D341Med (cell line): Measurements from ENCODE around the gene VAV2.
A peak's percentile ranks its signal among the peaks of the same experiment; 100 is the strongest.

Experiments
- DNase-seq: peaks from one replicate; pipeline ENCODE4 v3.0.0; 2012; ENCODE audit warnings: low spot score

VAV2 gene

DNA sequence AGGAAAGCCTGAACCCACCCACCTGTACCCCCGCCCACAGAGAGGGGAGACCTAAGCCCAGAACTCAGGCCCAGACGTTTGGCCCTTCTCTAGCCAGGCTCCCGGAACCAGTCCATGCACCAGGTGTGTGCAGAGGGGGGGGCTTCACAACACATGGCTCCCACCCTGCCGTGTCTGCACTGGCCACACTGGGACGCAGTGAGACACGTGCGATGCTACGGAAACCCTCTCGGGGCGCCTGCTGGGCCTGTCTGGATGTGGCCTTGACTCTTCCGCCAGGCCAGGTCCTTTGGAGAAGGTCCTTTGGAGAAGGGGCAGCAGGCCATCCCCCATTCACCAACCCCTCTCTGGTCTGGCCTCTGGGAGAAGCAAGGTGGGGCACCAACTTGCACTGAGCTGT lies 195.6 kb downstream of the VAV2 start:
- DNase-seq = no peak

DNA sequence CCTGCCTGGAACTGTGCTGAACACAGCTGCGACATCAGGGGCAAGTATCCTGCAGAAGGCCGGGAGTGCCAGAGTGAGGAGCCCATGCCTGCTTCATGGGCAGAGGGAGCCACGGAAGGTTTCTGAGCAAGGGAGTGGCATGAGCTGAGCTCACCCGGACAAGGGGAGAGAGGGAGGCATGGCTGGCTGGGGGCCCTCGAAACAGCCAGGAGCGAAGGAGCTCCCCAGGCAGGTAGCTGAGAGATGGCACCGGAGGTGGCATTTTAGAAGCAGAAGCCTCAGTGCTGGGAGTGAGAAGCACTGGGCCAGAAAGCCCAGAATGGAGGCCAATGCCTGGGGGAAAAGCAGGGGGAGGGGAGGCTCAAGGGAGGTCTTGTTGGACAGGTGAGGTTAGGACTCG lies 197.1 kb downstream of the VAV2 start:
- no peak for DNase-seq

DNA sequence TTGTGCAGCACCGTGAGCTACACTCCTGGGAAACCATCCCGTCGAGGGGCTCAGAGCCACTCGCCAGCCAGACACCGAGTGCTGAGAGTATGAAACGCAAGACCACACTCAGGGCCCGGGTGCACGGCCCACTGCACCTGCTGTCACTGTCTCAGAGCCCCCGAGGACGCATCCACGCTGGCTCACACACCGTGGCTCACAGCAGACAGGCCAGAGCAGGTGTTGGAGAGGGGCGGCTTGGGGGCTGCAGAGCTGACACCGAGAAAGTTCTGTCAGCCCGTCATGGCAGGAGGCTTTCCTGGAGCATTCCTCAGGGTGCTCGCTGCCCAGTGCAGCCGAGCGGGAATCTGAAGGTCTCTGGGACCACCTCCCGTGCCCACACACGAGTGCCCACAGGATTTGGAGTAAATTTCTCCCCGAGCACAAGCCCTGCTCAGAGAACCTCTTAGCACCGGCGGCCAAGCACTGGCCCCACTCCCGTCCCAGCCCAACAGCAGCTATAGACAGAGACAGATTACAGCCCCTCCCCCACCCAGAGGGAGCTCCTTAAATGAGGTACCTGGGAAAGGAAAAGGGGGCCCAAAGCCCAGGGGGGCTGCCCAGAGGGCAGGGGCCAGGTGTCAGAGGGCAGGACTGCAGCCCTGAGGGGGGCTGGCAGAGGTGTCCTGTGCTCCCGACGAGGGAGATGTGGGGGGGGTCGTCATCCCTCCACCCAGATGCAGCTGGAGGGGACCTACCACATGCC lies 197.9 kb downstream of the VAV2 start:
- no peak for DNase-seq

DNA sequence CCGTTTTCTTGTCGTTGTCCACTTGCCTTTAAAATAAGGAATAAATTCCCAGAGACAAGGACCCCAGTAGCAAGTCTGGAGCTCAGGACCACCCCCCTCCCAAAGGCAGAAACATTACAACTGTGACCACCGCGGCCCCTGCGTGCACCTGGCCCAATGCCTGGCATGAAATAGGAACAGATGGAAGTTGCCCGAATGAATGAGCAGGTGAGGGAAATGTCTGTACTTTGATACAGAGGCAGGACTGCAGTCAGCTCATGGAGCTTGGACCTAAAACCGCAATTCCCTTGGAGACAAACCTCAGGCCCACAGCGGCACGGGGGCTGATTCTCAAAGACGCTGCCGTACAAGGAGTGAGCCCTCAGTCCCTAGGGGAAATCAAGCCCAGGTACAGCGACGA lies 198.7 kb downstream of the VAV2 start:
- no peak for DNase-seq

DNA sequence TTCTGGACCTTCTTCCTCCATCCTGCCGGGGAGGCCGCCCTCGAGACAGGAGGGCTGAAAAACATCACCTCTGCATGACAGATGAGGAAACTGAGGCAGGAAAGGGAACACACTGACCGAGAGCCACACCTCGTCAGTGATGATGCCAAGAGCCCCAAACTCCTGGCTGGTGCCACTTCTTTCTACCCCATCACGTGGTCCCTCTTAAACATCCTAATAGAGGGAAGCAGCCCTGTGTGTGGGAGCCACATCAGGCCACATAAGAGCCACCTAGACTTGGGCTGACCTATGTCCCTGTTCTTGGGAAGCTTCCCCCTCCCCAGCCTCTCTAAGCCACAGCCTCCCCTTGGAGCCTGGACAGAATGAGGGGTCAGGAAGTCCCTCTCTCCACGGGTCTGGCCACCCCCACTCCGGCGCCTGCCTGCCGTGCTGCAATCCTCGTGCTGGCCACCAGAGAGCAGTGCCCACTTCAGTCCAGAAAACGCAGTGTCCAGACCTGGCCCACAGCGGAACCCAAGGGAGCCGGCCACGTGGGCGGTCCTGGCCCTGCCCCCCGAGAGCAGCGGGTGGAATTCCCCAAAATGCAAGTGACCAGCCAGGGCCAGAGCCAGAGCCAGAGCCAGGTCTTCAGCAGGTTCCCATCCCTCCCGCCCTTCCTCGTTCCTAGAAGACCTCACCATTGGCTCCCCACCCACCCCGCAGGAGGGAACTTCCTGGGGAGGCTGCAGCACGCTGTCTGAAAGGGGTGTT lies 199.2 kb downstream of the VAV2 start:
- peak; percentile 84 for DNase-seq

DNA sequence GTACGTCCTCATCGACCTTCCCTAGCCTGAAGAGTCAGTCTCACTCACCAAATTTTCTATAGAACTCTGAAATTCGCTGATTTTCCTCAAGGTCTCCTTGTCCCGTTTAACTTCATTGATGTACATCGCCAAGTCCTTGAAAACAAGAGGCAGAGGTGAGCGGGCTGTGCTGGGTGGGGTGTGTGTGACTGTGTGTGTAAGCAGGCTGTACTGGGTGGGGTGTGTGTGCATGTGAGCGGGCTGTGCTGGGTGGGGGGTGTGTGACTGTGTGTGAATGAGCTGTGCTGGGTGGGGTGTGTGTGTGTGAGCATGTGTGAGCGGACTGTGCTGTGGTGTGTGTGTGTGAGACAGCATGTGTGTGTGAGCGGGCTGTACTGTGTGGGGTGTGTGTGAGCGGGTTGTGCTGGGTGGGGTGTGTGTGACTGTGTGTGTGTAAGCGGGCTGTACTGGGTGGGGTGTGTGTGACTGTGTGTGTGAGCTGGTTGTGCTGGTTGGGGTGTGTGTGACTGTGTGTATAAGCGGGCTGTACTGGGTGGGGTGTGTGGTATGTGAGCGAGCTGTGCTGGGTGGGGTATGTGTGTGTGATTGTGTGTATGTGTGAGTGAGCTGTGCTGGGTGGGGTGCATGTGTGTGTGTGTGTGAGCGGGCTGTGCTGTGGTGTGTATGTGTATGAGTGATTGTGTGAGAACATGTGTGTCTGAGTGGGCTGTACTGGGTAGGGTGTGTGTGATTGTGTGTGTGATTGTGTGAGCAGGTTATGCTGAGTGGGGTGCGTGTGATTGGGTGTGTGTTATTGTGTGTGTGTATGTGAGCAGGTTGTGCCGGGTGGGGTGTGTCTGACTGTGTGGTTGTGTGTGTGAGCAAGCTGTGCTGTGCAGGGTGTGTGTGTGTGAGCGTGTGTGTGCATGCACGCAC lies 200.1 kb downstream of the VAV2 start:
- DNase-seq = no peak

DNA sequence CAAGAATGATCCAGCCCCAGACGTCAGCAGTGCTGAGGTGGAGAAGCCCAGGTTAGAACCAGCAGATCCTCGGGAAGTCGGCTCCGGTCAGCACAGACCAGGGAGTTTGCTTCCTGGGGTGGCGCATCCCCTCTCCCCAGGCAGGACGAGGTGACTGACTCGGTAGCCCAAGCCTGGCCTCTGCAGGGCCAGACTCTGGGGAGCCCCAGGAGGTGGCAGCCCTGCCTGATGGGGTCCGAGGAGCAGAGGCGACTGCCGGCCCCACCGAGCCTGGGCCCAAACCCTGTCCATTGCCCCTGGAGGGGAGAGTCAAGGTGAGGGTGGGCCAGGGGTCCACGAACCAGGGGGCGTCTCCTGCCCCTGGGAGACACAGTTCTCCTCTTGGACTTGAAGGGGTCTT lies 201.1 kb downstream of the VAV2 start:
- DNase-seq = no peak

DNA sequence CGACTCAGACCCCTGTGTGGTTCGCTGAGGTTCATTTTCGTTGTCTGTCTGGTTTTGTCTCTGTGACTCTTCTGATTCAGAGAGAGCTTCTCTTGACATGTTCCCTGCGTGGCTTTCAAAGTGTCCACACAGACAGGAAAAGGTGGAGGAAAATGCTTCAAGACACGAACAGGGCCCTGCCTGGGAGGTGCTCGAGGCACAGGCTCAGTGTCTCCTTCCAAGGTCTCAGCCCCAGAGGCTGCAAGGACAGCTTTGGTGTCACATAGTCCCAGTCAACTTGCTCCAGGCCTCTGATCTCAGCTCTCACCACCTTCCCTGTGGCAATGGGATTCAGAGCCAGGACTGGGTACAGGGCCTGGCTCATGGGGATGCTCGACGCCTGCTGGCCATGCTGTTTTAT lies 202.3 kb downstream of the VAV2 start:
- no peak for DNase-seq

DNA sequence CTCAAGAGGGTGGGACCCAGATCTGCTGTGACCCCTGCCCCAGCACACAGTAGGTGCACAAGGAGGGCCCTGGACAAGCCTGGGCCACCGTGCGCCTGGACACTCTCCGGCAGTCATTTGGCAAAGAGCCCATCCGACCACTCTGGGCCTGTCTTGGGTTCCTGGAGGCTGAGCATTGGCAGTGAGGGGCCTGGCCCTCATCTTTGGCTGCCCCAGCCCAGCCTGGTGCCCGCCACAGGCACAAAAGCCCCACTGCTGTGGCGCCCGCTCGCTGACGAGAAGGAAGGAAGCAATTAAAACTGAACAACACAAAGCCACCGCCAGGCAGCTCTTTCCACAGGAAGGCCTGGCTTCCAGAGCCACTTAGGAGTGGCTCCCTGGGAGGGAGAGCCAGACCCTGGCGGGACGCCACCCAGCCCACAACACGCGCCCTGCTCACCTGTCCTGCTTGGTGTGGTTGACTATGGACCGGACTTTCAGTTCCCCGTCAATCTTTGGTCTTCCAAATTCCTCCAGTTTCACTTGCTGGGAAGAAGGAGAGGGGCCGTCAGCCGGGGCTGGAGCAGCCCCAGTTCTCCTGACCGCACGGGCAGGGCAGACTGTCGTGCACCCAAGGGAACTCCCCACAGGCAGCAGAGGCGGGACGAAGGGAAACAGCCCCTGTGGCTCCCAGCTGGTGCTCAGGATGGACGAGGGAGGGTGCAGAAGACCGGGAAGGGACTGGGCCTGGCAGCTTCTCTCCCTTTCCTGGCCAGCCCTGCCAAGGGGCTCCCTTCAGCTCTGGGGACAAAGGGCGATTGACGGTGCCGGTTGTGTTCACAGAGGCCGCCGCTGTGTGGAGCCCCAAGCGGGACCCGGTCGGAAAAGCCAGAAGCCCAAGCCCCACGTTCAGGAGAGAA lies 203.1 kb downstream of the VAV2 start:
- DNase-seq = no peak

DNA sequence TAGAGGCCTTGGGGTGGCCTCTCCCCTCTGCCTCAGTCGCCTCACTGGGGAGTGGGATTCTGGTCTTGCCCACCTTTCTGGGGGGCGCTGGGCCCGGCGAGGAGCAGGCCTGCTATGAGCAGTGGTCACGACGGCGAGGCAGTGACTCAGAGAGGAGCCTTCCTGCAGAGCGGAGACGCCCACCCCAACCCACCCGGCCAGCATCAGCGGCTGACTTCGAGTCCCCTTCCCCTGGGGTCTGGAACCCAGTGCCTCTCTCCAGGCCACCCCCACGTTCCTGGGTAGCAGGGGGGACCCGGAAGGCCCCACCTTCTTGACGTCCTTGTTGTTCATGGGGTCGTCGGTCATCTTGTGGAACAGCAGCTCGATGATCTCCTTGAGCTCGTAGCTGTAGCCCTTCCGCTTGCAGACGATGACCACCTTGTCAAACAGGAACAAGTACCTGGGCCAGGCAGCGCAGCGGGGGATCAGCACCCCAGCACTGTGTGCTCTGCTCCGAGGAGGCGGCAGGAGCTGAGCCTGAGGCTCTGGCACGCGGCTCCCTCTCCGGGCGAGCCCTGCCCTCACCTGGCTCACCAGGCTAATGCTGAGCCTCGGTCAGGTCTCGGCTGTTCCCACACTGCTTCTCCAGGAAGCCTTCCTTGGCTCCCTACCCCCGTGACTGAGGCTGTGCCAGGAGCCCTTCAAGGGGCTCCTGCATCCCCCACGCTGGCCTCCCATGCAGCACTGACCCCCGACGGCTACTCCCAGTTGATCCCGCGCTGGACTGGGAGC lies 203.9 kb downstream of the VAV2 start:
- DNase-seq = no peak

DNA sequence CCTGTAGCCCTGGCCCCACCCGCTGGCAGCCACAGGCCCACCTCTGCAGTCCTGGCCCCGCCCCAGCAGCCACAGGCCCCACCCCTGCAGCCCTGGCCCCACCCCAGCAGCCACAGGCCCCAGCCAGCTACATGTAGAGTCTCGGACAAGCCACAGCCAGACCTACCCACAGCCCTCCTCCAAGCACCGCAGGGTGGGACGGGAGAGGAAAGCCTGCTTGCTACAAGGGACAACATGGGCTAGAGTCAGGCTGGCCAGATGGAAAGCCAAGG lies 204.4 kb downstream of the VAV2 start:
- DNase-seq = peak; percentile 55

DNA sequence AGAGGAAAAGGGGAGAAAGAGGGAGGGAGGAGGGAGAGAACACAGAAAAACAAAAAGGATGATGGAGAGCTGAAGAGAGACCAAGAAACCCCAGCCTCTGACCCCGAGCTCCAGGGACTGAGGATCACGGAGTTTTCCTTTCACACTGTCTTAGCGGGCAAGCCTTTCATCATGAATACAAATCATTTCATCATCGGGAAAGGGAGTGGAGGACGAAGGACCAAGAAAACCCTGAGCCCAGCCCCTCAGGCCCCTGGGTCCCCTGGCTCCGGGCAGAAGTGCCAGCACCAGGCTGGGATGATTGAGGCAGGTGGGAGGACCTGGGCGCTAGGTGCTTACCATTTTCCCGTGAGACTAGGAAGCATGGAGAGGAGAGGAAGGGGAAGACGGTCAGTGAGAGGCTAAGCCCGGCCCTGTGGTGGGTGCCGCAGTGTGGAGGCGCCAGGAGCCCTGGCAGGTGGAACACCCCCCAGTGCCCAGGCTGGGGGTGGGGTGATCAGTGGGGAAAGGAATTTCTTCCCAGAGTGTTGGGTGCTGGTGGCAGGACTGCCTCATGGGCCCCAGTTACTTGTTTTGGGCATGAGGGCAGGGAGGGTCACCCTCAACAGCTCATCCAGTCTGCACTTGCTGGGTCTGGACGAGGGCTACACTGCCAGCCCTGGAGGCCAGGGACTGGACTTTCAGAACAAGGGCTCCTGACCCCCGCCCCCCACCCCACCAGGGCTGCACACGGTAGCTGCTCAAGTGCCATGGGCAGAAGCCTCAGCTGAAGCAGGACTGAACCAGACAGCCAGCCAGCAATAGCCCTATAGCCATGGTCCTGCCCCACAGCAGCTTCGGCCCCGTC lies 205.0 kb downstream of the VAV2 start:
- no peak for DNase-seq

DNA sequence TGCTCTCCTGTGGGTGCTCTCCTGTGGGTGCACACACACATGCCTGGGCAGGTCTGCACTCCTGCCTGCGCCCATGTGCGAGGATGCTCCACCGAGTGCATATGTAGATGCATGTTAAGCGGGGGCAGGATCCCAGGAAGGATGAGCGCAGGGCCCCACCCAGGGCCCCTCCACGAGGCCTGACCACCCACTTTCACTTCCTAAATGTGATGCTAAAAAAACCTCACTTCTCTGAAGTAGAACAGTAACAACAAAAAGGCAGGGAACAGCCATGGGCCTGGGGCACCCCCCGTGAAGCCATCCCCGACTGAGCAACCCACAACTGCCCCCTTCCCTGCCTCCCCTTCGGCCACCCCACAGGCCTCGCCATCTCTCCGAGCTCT lies 205.8 kb downstream of the VAV2 start:
- DNase-seq = no peak

DNA sequence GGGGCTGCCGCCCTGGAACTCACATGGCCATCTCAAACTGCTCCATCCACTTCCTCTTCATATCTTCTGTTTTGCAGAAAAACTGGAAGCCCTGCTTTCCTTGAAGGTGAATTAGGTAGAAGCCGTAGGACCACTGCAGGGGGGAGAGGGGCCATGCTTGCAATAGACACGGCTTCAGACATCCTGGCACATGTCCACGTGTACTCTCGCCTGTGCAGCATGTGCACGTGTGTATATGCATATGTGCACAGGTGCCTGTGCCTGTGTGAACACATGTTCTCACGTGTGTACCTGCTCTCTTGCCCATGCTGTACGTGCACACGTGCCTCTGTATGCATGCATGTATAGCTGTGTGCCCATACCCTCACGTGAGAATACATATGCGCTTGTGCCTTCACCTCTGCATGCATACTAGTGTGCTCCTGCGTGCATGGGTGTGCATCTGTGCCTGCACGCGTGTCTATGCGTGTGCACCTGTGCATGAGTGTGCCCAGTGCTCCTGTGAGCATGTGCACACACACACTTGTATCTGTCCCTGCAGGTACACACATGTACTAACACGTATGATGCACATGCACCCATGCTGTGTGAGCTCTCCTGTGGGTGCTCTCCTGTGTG lies 206.3 kb downstream of the VAV2 start:
- no peak for DNase-seq

DNA sequence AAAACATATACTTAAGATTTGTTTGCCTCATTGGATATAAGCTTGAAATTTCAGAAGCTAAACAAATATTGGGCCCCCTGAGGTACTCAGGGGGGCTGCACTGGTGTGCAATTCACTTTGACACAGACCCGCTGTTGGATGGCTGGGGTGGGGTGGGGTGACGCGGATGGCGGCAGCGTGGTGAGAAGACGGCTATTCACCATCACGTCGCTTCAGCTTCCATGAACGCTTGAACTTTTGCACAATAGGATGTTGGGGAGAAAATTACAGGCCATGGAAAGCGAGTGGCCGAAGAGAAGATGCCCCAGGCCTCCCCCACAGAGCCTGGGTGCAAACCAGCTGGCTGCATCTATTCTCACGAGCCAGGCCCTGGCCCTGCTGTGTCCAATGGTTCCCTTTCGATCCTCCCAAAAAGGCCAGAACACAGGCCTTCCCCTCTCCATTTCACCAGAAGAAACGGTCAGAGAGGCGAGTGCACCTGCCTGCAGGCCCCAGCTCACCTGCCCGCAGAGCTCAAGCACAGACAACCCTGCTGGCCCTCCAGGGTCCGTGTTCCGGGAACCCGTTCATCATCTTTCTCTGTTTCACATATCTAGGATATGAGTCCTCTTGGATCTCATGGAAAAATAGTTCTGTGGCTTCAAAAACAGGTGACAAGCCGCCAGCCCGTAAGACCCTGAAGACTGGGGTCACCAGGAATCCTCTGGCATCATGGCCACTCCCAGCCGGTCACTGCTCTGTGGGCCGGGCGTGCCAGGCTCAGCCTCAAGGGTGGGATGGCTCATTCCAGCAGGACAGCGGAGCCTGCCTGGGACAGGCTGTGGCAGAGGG lies 207.2 kb downstream of the VAV2 start:
- DNase-seq = no peak

DNA sequence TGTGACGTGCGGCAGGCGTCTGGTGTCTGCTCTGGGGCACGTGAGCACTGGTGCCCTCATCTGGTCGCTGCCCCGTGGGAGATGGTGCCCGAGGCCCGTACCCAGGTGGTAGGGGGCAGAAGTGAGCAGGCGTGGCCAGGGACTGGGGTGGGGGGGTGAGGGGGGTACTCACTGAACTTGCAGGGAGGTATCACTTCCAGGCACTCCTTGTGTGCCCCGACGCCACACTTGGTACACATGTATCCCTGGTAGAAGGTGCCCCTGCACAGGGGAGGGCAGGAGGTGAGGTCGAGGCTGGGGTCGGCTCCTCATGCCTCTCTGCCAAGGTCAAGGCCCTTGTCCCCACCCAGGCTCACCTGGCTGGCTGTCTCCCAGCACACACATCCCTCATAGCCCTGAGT lies 208.8 kb downstream of the VAV2 start:
- DNase-seq = no peak

DNA sequence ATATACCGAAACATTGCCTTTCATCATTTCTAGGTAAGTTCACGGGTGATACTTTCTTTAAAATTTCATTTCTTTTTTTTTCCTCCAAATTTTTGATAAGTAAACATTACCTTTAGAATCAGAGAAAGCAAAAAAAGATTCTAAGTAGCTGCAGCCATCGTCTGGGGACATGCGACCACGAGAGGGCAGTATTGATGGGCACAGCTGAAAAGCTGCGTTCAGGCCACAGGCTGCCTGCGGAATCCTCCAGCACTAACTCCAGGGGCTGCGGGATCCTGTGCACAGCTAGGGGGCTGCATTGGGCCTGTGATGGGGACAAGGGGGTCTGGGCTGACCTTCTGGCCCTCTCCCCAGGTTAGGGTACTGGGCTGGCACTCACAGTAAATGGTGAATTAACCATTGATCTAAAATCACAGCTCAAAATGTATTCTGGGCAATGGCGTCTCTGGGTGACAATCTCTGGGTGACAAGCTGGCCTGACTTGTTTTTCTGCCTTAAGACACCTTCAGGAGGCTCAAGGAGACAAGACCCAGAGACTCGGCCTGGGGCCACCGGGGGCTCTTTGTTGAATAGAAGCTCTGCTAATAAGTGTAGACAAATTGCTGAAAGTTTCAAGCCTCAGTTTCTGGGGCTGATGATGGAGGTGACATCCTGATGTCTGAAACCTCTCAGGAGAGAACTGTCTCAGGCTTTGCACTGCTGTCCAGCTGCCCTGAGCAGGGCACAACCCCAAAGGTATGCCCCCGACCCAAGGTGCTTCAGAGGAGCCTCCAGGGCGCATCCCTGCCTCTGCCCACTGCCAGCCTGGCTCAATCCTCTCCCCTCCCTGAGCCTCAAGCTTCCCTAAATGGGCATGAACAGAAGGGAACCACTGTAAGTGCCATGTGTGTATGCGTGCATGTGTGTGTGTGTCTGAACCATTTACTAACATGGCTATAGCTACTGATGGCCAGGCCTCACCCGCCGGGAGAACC lies 209.7 kb downstream of the VAV2 start:
- peak; percentile 88 for DNase-seq

DNA sequence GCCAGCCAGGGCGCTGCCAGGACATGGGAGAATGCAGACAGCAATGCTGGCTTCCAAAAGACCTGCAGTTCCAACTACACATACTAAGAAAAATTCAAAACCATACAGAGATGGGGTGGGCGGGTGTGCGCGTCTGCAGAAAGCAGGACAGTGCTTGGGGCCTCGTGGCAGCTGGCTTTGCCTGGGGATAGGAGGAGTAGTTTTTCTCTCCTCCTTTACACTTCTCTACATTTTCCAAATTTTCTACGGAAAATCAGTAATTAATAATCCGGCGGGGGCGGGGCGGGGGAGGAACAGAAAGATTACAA lies 210.3 kb downstream of the VAV2 start:
- DNase-seq = no peak
